Neural cell (in vitro differentiated cells): ENCODE measurements around the gene GLRX5. TPM values are rescaled to one million over a fixed set of nuclear protein-coding genes. Genes with fewer than 3 reads are reported as not detected.

Experiments
- H2AFZ ChIP-seq: fragments of 200-600, 300-800 bp; sonication (generic), shearing (Covaris generic); 2 replicates; pipeline ENCODE4 v1.6.0; 2014; ENCODE audit warnings: low read depth, mild to moderate bottlenecking, antibody characterized with exemption, low read length, moderate library complexity
- H3F3A ChIP-seq: fragments of 200-600 bp; shearing (Covaris generic); 2 replicates; pipeline ENCODE4 v1.6.1; 2016; ENCODE audit warnings: mild to moderate bottlenecking, moderate library complexity, mixed read lengths, antibody characterized with exemption, low read length; ENCODE audit not compliant: insufficient read depth, poor library complexity, severe bottlenecking
- H3K27ac ChIP-seq: fragments of 200-600, 300-800 bp; sonication (generic), shearing (Covaris generic); 2 replicates; pipeline ENCODE4 v1.5.1; 2014; ENCODE audit warnings: mild to moderate bottlenecking, low read length, moderate library complexity
- H3K27me3 ChIP-seq: fragments of 300-800, 200-600 bp; sonication (generic), shearing (Covaris generic); 2 replicates; pipeline ENCODE4 v1.6.0; 2014; ENCODE audit warnings: mild to moderate bottlenecking, low read depth, low read length, moderate library complexity; ENCODE audit not compliant: insufficient read depth
- H3K36me3 ChIP-seq: fragments of 300-800, 200-600 bp; sonication (generic), shearing (Covaris generic); 2 replicates; pipeline ENCODE4 v1.5.1; 2014; ENCODE audit warnings: mild to moderate bottlenecking, antibody characterized with exemption, low read length, moderate library complexity; ENCODE audit not compliant: insufficient read depth
- H3K4me2 ChIP-seq: fragments of 300-800, 200-600 bp; sonication (generic), shearing (Covaris generic); 2 replicates; pipeline ENCODE4 v1.6.0; 2014; ENCODE audit warnings: mild to moderate bottlenecking, low read length
- H3K4me3 ChIP-seq: fragments of 300-800, 200-600 bp; sonication (generic), shearing (Covaris generic); 2 replicates; pipeline ENCODE4 v1.5.1; 2014; ENCODE audit warnings: mild to moderate bottlenecking, low read length, moderate library complexity
- H3K79me2 ChIP-seq: fragments of 200-600 bp; shearing (Covaris generic); replicated peaks from 2 replicates; pipeline ENCODE4 v1.6.0; 2014; ENCODE audit warnings: mild to moderate bottlenecking, low read length, moderate library complexity; ENCODE audit not compliant: insufficient read depth
- H3K9ac ChIP-seq: fragments of 300-800, 200-600 bp; sonication (generic), shearing (Covaris generic); 2 replicates; pipeline ENCODE4 v1.6.1; 2016; ENCODE audit warnings: mild to moderate bottlenecking, low read length, mixed read lengths
- H3K9me2 ChIP-seq: fragments of 200-600 bp; shearing (Covaris generic); 2 replicates; pipeline ENCODE4 v1.6.1; 2016; ENCODE audit warnings: mild to moderate bottlenecking, low read length, mixed read lengths; ENCODE audit not compliant: insufficient read depth
- H3K9me3 ChIP-seq: fragments of 200-600, 300-800 bp; sonication (generic), shearing (Covaris generic); 2 replicates; pipeline ENCODE4 v1.6.1; 2016; ENCODE audit warnings: mild to moderate bottlenecking, mixed run types, low read length, moderate library complexity, mixed read lengths
- H4K20me1 ChIP-seq: fragments of 200-600 bp; shearing (Covaris generic); 2 replicates; pipeline ENCODE4 v1.6.1; 2016; ENCODE audit warnings: mild to moderate bottlenecking, mixed run types; ENCODE audit not compliant: insufficient read depth
- CTCF ChIP-seq: fragments of 450-650 bp; IDR thresholded peaks from 2 replicates; pipeline ENCODE4 v1.5.1; 2014; ENCODE audit warnings: antibody characterized with exemption, mild to moderate bottlenecking, moderate library complexity; ENCODE audit not compliant: poor library complexity, severe bottlenecking
- EP300 ChIP-seq: fragments of 450-650 bp; conservative IDR thresholded peaks from 2 replicates; pipeline ENCODE4 v1.6.1; 2014; ENCODE audit warnings: antibody characterized with exemption, mild to moderate bottlenecking, moderate library complexity; ENCODE audit not compliant: poor library complexity, severe bottlenecking
- EZH2 ChIP-seq: fragments of 200-600, 300-800 bp; shearing (Covaris generic), sonication (generic); IDR thresholded peaks from 2 replicates; pipeline ENCODE4 v1.6.1; 2014; ENCODE audit warnings: antibody characterized with exemption, low read length, borderline replicate concordance, mild to moderate bottlenecking; ENCODE audit not compliant: insufficient read depth, poor library complexity, severe bottlenecking
- MXI1 ChIP-seq: fragments of 450-650 bp; conservative IDR thresholded peaks from 2 replicates; pipeline ENCODE4 v1.6.1; 2014; ENCODE audit warnings: antibody characterized with exemption, mild to moderate bottlenecking; ENCODE audit not compliant: poor library complexity, severe bottlenecking
- POLR2AphosphoS5 ChIP-seq: IDR thresholded peaks from 2 replicates; pipeline ENCODE4 v1.6.1; 2012
- RAD21 ChIP-seq: fragments of 450-650 bp; conservative IDR thresholded peaks from 2 replicates; pipeline ENCODE4 v1.6.1; 2014; ENCODE audit warnings: antibody characterized with exemption, mild to moderate bottlenecking, moderate library complexity
- SMC3 ChIP-seq: fragments of 450-650 bp; conservative IDR thresholded peaks from 2 replicates; pipeline ENCODE4 v1.6.1; 2014; ENCODE audit warnings: antibody characterized with exemption, mild to moderate bottlenecking, moderate library complexity; ENCODE audit not compliant: poor library complexity
- TAF1 ChIP-seq: IDR thresholded peaks from 2 replicates; pipeline ENCODE4 v1.6.1; 2012; ENCODE audit warnings: low read depth
- polyA plus RNA-seq: library from polyadenylated mRNA; depleted of rRNA; stranded (reverse); fragments of >200 nt; gene quantifications from 2 replicates; pipeline ENCODE4 v1.2.3, GENCODE V29; 2014
- TF ChIP-seq, protein P1 (sequence below): IDR thresholded peaks from 2 replicates; pipeline ENCODE4 v1.6.1; 2012; ENCODE audit warnings: borderline replicate concordance

The GLRX5 gene
- polyA plus RNA-seq, 1 donor from 2014 or later = 81.0 TPM

DNA sequence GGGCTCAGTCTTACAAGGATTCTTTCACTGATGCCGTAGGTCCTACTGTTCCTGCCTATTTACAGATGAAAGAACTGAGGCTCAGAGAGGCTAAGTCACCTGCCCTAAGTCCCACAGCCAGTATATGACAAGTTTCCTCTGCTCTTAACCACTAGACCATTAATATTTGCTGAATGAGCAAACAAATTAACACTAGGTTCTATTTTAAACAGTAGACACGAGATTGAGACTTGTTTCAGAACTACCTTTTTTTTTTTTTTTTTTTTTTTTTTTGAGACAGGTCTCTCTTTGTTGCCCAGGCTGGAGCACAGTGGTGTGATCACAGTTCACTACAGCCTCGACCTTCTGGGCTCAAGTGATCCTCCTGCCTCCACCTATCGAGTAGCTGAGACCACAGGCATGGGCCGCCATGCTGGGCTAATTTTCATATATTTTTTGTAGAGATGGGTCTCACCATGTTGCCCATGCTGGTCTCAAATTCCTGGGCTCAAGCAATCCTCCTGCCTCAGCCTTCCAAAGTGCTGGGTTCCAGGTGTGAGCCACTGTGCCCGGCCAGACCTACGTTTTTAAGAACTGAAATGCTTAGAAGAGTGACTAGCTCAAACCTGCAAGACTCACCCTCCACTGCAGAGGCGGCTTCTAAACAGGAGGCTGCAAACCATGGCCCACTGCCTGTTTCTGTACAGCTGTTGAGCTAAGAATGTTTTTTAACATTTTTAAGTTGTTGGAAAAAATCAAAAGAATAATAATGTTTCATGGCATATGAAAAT, 31.3 kb upstream of the GLRX5 start:
- Histone ChIP-seq H3K9me2 (no peaks in the 10 kb centered on the region), H3K79me2 (no peaks in the 10 kb centered on the region)

GRCh38 chr14:95504135-95505029, 30.5 kb upstream of the GLRX5 start:
- Histone ChIP-seq H3F3A (no peaks in the 10 kb centered on the region), H3K4me3 (no peak overlapping the region), H3K9me3 (no peaks in the 10 kb centered on the region), H3K79me2 (no peaks in the 10 kb centered on the region), H2AFZ (no peak overlapping the region), H4K20me1 (no peaks in the 10 kb centered on the region), H3K27me3 (no peaks in the 10 kb centered on the region), H3K9ac (no peak overlapping the region), H3K4me2 (no peak overlapping the region), H3K9me2 (no peaks in the 10 kb centered on the region), H3K36me3 (no peaks in the 10 kb centered on the region), H3K27ac (no peak overlapping the region)
- TF ChIP-seq TAF1 (no peak), EP300 (no peak), EZH2 (no peak), POLR2AphosphoS5 (no peak)
- TF ChIP-seq, protein P1, sequence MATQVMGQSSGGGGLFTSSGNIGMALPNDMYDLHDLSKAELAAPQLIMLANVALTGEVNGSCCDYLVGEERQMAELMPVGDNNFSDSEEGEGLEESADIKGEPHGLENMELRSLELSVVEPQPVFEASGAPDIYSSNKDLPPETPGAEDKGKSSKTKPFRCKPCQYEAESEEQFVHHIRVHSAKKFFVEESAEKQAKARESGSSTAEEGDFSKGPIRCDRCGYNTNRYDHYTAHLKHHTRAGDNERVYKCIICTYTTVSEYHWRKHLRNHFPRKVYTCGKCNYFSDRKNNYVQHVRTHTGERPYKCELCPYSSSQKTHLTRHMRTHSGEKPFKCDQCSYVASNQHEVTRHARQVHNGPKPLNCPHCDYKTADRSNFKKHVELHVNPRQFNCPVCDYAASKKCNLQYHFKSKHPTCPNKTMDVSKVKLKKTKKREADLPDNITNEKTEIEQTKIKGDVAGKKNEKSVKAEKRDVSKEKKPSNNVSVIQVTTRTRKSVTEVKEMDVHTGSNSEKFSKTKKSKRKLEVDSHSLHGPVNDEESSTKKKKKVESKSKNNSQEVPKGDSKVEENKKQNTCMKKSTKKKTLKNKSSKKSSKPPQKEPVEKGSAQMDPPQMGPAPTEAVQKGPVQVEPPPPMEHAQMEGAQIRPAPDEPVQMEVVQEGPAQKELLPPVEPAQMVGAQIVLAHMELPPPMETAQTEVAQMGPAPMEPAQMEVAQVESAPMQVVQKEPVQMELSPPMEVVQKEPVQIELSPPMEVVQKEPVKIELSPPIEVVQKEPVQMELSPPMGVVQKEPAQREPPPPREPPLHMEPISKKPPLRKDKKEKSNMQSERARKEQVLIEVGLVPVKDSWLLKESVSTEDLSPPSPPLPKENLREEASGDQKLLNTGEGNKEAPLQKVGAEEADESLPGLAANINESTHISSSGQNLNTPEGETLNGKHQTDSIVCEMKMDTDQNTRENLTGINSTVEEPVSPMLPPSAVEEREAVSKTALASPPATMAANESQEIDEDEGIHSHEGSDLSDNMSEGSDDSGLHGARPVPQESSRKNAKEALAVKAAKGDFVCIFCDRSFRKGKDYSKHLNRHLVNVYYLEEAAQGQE = no peak

More for the DNA sequence above, 31.3 kb upstream of the GLRX5 start:
- Histone ChIP-seq H2AFZ (no peak overlapping the region), H3K9me3 (no peaks in the 10 kb centered on the region), H3K36me3 (no peaks in the 10 kb centered on the region), H3F3A (no peaks in the 10 kb centered on the region), H3K27me3 (no peaks in the 10 kb centered on the region), H3K4me2 (no peak overlapping the region), H3K9ac (no peak overlapping the region), H3K27ac (no peak overlapping the region), H4K20me1 (no peaks in the 10 kb centered on the region), H3K4me3 (no peak overlapping the region)
- TF ChIP-seq TAF1 (no peak), EZH2 (no peak), SMC3 (no peak), EP300 (no peak), MXI1 (no peak), RAD21 (no peak), CTCF (no peak), POLR2AphosphoS5 (no peak)
- TF ChIP-seq, protein P1 = no peak
